NCI-H2171 treated with DMSO at 0.1 percent for 48 hours (cell line): ENCODE results near the gene DNAJC8.
A peak's percentile ranks its signal among the peaks of the same experiment; 100 is the strongest.

Experiments
- DNase-seq: peaks from one replicate; lab custom pipeline; 2025; lab: John Stamatoyannopoulos, UW

The DNAJC8 gene

GRCh38 chr1:28232558-28233263, at the start of gene DNAJC8:
TSS of gene DNAJC8 (minus strand) at chr1:28233029. CDS start at chr1:28232998, 31 bp downstream.
- DNase-seq, result peak; percentile 91

GRCh38 chr1:28281608-28282425, 49.0 kb upstream of the DNAJC8 start:
- no peak for DNase-seq

- DNase-seq, result no peak
Measured at GRCh38 chr1:28280977-28281381, 48.1 kb upstream of the DNAJC8 start.

- DNase-seq, result no peak
Measured at GRCh38 chr1:28280501-28280900, 47.7 kb upstream of the DNAJC8 start.

- DNase-seq, result no peak
Measured at GRCh38 chr1:28279721-28280120, 46.9 kb upstream of the DNAJC8 start.

GRCh38 chr1:28278763-28279162, 45.9 kb upstream of the DNAJC8 start:
- no peak for DNase-seq

GRCh38 chr1:28273216-28273860, 40.5 kb upstream of the DNAJC8 start:
- no peak for DNase-seq

- DNase-seq, result no peak
Measured at GRCh38 chr1:28272215-28272852, 39.5 kb upstream of the DNAJC8 start.

GRCh38 chr1:28269529-28269928, 36.7 kb upstream of the DNAJC8 start:
- DNase-seq, result no peak

GRCh38 chr1:28267633-28268032, 34.8 kb upstream of the DNAJC8 start:
- no peak for DNase-seq

GRCh38 chr1:28266920-28267322, 34.1 kb upstream of the DNAJC8 start:
- no peak for DNase-seq

- no peak for DNase-seq
Measured at GRCh38 chr1:28265577-28265976, 32.7 kb upstream of the DNAJC8 start.

- no peak for DNase-seq
Measured at GRCh38 chr1:28264897-28265296, 32.1 kb upstream of the DNAJC8 start.

- no peak for DNase-seq
Measured at GRCh38 chr1:28260803-28261174, 28.0 kb upstream of the DNAJC8 start.

- DNase-seq, result peak; percentile 23
Measured at GRCh38 chr1:28259934-28260802, 27.3 kb upstream of the DNAJC8 start.

GRCh38 chr1:28259252-28259933, 26.6 kb upstream of the DNAJC8 start, which contains the start of gene SESN2:
TSS of gene SESN2 (plus strand) at chr1:28259518. CDS start at chr1:28259848, 330 bp downstream.
- peak; percentile 95 for DNase-seq

- no peak for DNase-seq
Measured at GRCh38 chr1:28258628-28259251, 25.9 kb upstream of the DNAJC8 start.

GRCh38 chr1:28257736-28258135, 24.9 kb upstream of the DNAJC8 start:
- no peak for DNase-seq

GRCh38 chr1:28256197-28256827, 23.5 kb upstream of the DNAJC8 start:
- no peak for DNase-seq

GRCh38 chr1:28249866-28250295, 17.1 kb upstream of the DNAJC8 start:
- no peak for DNase-seq
